Kasumi-1 (cell line): ENCODE results near the gene ANAPC16.
"Not testable (repeated sequence)": the region's sequence is repeated elsewhere in the genome, so short reads cannot be mapped to it uniquely, and the experiment has no call there.

Experiments
- DNase-seq, 2 experiments: peaks; one replicate each; lab custom pipeline; 2025; lab: John Stamatoyannopoulos, UW

Gene ANAPC16

GRCh38 chr10:72278668-72279393, 63.0 kb downstream of the ANAPC16 start:
- DNase-seq, result no peak

DNA sequence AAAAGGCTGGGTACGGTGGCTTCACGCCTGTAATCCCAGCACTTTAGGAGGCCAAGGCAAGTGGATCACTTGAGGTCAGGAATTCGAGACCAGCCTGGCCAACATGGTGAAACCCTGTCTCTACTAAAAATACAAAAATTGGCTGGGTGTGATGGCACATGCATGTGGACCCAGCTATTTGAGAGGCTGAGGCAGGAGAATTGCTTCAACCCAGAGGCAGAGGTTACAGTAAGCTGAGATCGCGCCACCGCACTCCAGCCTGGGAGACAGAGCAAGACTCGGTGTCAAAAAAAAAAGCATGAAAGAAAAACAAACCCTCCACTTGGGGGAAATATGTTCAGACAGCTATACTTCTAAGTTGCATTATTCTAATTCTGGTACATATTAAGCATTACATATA, 63.8 kb downstream of the ANAPC16 start:
- not testable (repeated sequence) for DNase-seq

- no peak for DNase-seq
Measured at GRCh38 chr10:72283131-72283530, 67.3 kb downstream of the ANAPC16 start.
